SK-N-SH (cell line): ENCODE measurements around the gene LRRTM2. TPM values are rescaled to one million over a fixed set of nuclear protein-coding genes. Genes with fewer than 3 reads are reported as not detected.

Experiments used
- CTCF ChIA-PET: fragments of 300-600, 350-600 bp; formaldehyde crosslinking; extraction: SDS; loops from one replicate; lab custom pipeline; 2021; lab: Yijun Ruan, JAX
- POLR2A ChIA-PET: fragments of 350-600 bp; sonication (Branson Sonifier 250); formaldehyde crosslinking; extraction: SDS; loops from one replicate; lab custom pipeline; 2020; ENCODE audit warnings: antibody characterized with exemption, inconsistent platforms; lab: Yijun Ruan, JAX
- DNase-seq: peaks from one replicate; pipeline ENCODE4 v3.0.0; 2012
- H2AFZ ChIP-seq: fragments of 200-600 bp; sonication (generic); 2 replicates; pipeline ENCODE4 v1.8.1; 2016; ENCODE audit warnings: antibody characterized with exemption, mild to moderate bottlenecking, low read depth
- H3F3A ChIP-seq: fragments of 200-600 bp; sonication (generic); replicated peaks from 2 replicates; pipeline ENCODE3; 2016; ENCODE audit warnings: antibody characterized with exemption, mild to moderate bottlenecking; ENCODE audit not compliant: insufficient read depth
- H3K27ac ChIP-seq, 2 experiments: fragments of 200-500 bp in 1 of 2; fragments of 200-600 bp in 1 of 2; sonication (Bioruptor generic) in 1 of 2; sonication (generic), shearing (Covaris generic) in 1 of 2; 2 replicates each; pipeline versions ENCODE4 v1.5.1 to v1.6.1; 2014 to 2016; ENCODE audit warnings: low read depth in 2 of 2, inconsistent platforms in 1 of 2, low read length in 1 of 2, mild to moderate bottlenecking in 1 of 2, mixed read lengths in 1 of 2
- H3K27me3 ChIP-seq: fragments of 200-600 bp; sonication (generic), shearing (Covaris generic); 2 replicates; pipeline ENCODE4 v1.6.1; 2016; ENCODE audit warnings: mixed run types; ENCODE audit not compliant: insufficient read depth
- H3K36me3 ChIP-seq, 2 experiments: fragments of 200-500 bp in 1 of 2; fragments of 200-600 bp in 1 of 2; sonication (Bioruptor generic) in 1 of 2; sonication (generic) in 1 of 2; replicated peaks in 1 of 2; 2 replicates each; pipeline versions ENCODE3 to v1.5.1; 2014 to 2016; ENCODE audit warnings: low read length in 1 of 2, mild to moderate bottlenecking in 1 of 2; ENCODE audit not compliant: insufficient read depth in 2 of 2, control insufficient read depth in 1 of 2
- H3K4me1 ChIP-seq, 2 experiments: fragments of 200-500 bp in 1 of 2; fragments of 200-600 bp in 1 of 2; sonication (Bioruptor generic) in 1 of 2; sonication (generic), shearing (Covaris generic) in 1 of 2; 2 replicates each; pipeline versions ENCODE4 v1.5.1 to v1.6.1; 2014 to 2016; ENCODE audit warnings: low read depth in 1 of 2, low read length in 1 of 2, mixed run types in 1 of 2; ENCODE audit not compliant: insufficient read depth in 2 of 2, control insufficient read depth in 1 of 2
- H3K4me2 ChIP-seq: fragments of 200-600 bp; sonication (generic), shearing (Covaris generic); 2 replicates; pipeline ENCODE4 v1.6.1; 2017; ENCODE audit warnings: mixed run types
- H3K4me3 ChIP-seq, 2 experiments: fragments of 200-500 bp in 1 of 2; fragments of 200-600 bp in 1 of 2; sonication (Bioruptor generic) in 1 of 2; sonication (generic), shearing (Covaris generic) in 1 of 2; 2 replicates each; pipeline versions ENCODE4 v1.5.1 to v1.8.1; 2014 to 2016; ENCODE audit warnings: low read depth in 2 of 2, inconsistent platforms in 1 of 2, low read length in 1 of 2, mild to moderate bottlenecking in 1 of 2, mixed read lengths in 1 of 2, moderate library complexity in 1 of 2
- H3K79me2 ChIP-seq: fragments of 200-600 bp; sonication (generic); 2 replicates; pipeline ENCODE4 v1.8.1; 2017; ENCODE audit warnings: mild to moderate bottlenecking; ENCODE audit not compliant: insufficient read depth
- H3K9ac ChIP-seq: fragments of 200-600 bp; sonication (generic); 2 replicates; pipeline ENCODE4 v1.6.1; 2017; ENCODE audit warnings: mixed run types
- H3K9me2 ChIP-seq: fragments of 200-600 bp; sonication (generic); 2 replicates; pipeline ENCODE4 v1.6.1; 2017; ENCODE audit warnings: mixed run types
- H3K9me3 ChIP-seq: fragments of 200-600 bp; sonication (generic); 2 replicates; pipeline ENCODE4 v1.6.1; 2017; ENCODE audit warnings: mixed run types, mild to moderate bottlenecking, moderate library complexity
- H4K20me1 ChIP-seq: fragments of 200-600 bp; sonication (generic); 2 replicates; pipeline ENCODE4 v1.6.1; 2017; ENCODE audit warnings: mild to moderate bottlenecking, mixed run types; ENCODE audit not compliant: insufficient read depth
- CHD2 ChIP-seq: fragments of 150-350 bp; IDR thresholded peaks from 2 replicates; pipeline ENCODE4 v1.6.1; 2018; ENCODE audit warnings: low read length; ENCODE audit not compliant: partially characterized antibody
- CTCF ChIP-seq: fragments of 200-600 bp; sonication (generic); IDR thresholded peaks from 2 replicates; pipeline ENCODE4 v1.6.1; 2017; ENCODE audit warnings: antibody characterized with exemption, mild to moderate bottlenecking, moderate library complexity
- EP300 ChIP-seq, 2 experiments: IDR thresholded peaks; 2 replicates each; pipeline versions ENCODE4 v1.4.0 to v1.6.1; 2012; ENCODE audit warnings: borderline replicate concordance in 1 of 2, low read depth in 1 of 2, low read length in 1 of 2
- FOSL2 ChIP-seq: IDR thresholded peaks from 2 replicates; pipeline ENCODE4 v1.4.0; 2012; ENCODE audit warnings: low read depth, mild to moderate bottlenecking, moderate library complexity, borderline replicate concordance
- FOXJ3 ChIP-seq: sonication (generic); formaldehyde crosslinking; IDR thresholded peaks from 2 replicates; pipeline ENCODE4 v1.5.1; 2020; ENCODE audit warnings: mild to moderate bottlenecking, missing genetic modification reagents
- MEF2A ChIP-seq: IDR thresholded peaks from 2 replicates; pipeline ENCODE4 v1.4.0; 2012; ENCODE audit warnings: low read depth, borderline replicate concordance
- MXI1 ChIP-seq: IDR thresholded peaks from 2 replicates; pipeline ENCODE4 v1.6.1; 2012; ENCODE audit warnings: mild to moderate bottlenecking, low read depth, low read length, improper control_type of control experiment
- POLR2AphosphoS5 ChIP-seq: IDR thresholded peaks from 2 replicates; pipeline ENCODE4 v1.6.1; 2012; ENCODE audit warnings: low read depth, low read length
- RAD21 ChIP-seq: IDR thresholded peaks from 2 replicates; pipeline ENCODE4 v1.6.1; 2012; ENCODE audit warnings: mild to moderate bottlenecking, low read length
- RFX5 ChIP-seq: IDR thresholded peaks from 2 replicates; pipeline ENCODE4 v1.6.1; 2012; ENCODE audit warnings: mild to moderate bottlenecking, improper control_type of control experiment, low read length
- SMC3 ChIP-seq: IDR thresholded peaks from 2 replicates; pipeline ENCODE4 v1.6.1; 2012; ENCODE audit warnings: low read depth, low read length, improper control_type of control experiment
- TAF1 ChIP-seq: IDR thresholded peaks from 2 replicates; pipeline ENCODE4 v1.6.1; 2012; ENCODE audit warnings: low read depth, mild to moderate bottlenecking, low read length, moderate library complexity, borderline replicate concordance
- USF1 ChIP-seq: IDR thresholded peaks from 2 replicates; pipeline ENCODE4 v1.4.0; 2012; ENCODE audit warnings: low read depth, borderline replicate concordance
- USF2 ChIP-seq: fragments of 150-350 bp; IDR thresholded peaks from 2 replicates; pipeline ENCODE4 v1.6.1; 2017; ENCODE audit warnings: antibody characterized with exemption, low read length, low read depth, borderline replicate concordance
- WGBS: methylation state at CpG from one replicate; pipeline ENCODE4 v1.1.6; 2017; ENCODE audit warnings: low lambda C conversion rate; 5-methylcytosine and 5-hydroxymethylcytosine counted together
- polyA plus RNA-seq, 3 experiments: library from polyadenylated mRNA; depleted of rRNA; stranded (reverse); fragments of >200 nt; gene quantifications; 2 replicates each; pipeline ENCODE4 v1.2.3, GENCODE V29; 2012

The LRRTM2 gene
- polyA plus RNA-seq, 1 of the 3 experiments (the other 2 are of a cell fraction) = 0.38 TPM

GRCh38 chr5:138828556-138828955, 46.6 kb downstream of the LRRTM2 start:
- POLR2A ChIA-PET = no interaction called here
- Histone ChIP-seq H3K36me3 (peaks cover 35 to 55% of the 10 kb centered on the region in 2 experiments), H2AFZ (no peak overlapping the region), H4K20me1 (peaks cover 58% of the 10 kb centered on the region), H3K79me2 (peaks cover 78% of the 10 kb centered on the region), H3K9me2 (no peaks in the 10 kb centered on the region), H3K27ac (no peak overlapping the region), H3K4me2 (no peak overlapping the region), H3K9ac (no peak overlapping the region), H3K9me3 (no peaks in the 10 kb centered on the region), H3F3A (peaks cover 20% of the 10 kb centered on the region), H3K4me1 (peaks cover 0 to 8% of the 10 kb centered on the region in 2 experiments; a peak in 3 of 4 replicates), H3K27me3 (no peaks in the 10 kb centered on the region), H3K4me3 (no peak overlapping the region)
- TF ChIP-seq USF2 = no peak
- no peak for TF ChIP-seq MXI1
- no peak for TF ChIP-seq USF1
- no peak for TF ChIP-seq FOXJ3 (CRISPR knock-in tag)
- TF ChIP-seq POLR2AphosphoS5 = no peak
- TF ChIP-seq RAD21 = no peak
- no peak for TF ChIP-seq FOSL2
- no peak for TF ChIP-seq TAF1
- TF ChIP-seq CHD2 = no peak
- no peak for TF ChIP-seq EP300 (IDR thresholded peaks at IDR 0.05; ENCODE audit: borderline replicate concordance in 1 of 2, low read depth in 1 of 2, low read length in 1 of 2)
- TF ChIP-seq MEF2A = no peak
- WGBS = 74% methylated on average over 4 of the region's 4 CpGs
- DNase-seq = no peak
- CTCF ChIA-PET = interaction anchor here (1.7 kb wide), 1 partner anchor 39 kb away, joined by 5 read pairs; no protein-coding TSS in a partner anchor

GRCh38 chr5:138824924-138825863, 49.9 kb downstream of the LRRTM2 start:
- ChIA-PET POLR2A (no interaction called here), CTCF (interaction anchor here (0.5 to 3.6 kb wide), 45 partner anchors 9 to 447 kb away, joined by 3 to 28 read pairs (median 3); partner anchors contain the start of gene LRRTM2)
- Histone ChIP-seq H3K4me3 (no peak overlapping the region), H3K79me2 (peaks cover 80% of the 10 kb centered on the region), H3K27me3 (no peaks in the 10 kb centered on the region), H3K9me3 (no peaks in the 10 kb centered on the region), H3K36me3 (peaks cover 39 to 48% of the 10 kb centered on the region in 2 experiments), H3K9ac (no peak overlapping the region), H3F3A (peaks cover 14% of the 10 kb centered on the region), H3K27ac (peak overlapping the region; percentile 39 to 52; a peak in 3 of 4 replicates), H4K20me1 (peaks cover 54% of the 10 kb centered on the region), H3K4me2 (no peak overlapping the region), H2AFZ (no peak overlapping the region), H3K9me2 (no peaks in the 10 kb centered on the region), H3K4me1 (no peaks in the 10 kb centered on the region; a peak in 2 of 4 replicates)
- DNase-seq = peak; percentile 61
- WGBS = 48% methylated on average over 5 of the region's 5 CpGs
- TF ChIP-seq RFX5 (no peak), SMC3 (peak; percentile 39), CTCF (peak; percentile 69), RAD21 (peak; percentile 59; the same call in 1 of the 2 replicates)
